Stimulated activated CD8-positive, alpha-beta memory T cell treated with anti-CD3 and anti-CD28 coated beads, Interleukin-12 subunit alpha, Interleukin-12 subunit beta, amount 100 ng/mL, for 24 hours (primary cell): Measurements from ENCODE around the gene LSAMP.

Experiments
- DNase-seq: peaks from one replicate; pipeline ENCODE4 v3.0.0-alpha.2; 2020; ENCODE audit errors: extremely low read depth

Gene LSAMP

DNA sequence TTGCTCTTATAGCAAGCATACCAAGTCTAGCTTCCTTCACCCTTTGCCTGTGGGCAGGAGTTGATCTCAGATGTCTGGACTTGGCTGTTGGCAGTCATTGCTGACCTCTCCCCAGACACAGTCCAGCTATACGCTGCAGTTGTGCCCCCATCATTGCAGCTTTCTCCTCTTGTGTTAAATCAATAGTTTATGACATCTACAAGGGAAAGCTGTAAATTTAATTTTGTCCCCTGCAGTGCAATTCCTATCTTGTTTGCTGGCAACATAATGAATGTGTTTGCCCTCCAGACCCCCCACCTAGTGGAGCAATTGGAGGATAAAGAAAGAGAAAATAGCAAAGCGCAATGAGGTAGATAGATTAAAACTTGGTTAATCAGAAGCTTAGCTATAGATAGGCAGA, 280.2 kb downstream of the LSAMP start:
- DNase-seq = no peak

GRCh38 chr3:116164039-116164438, 281.2 kb downstream of the LSAMP start:
- no peak for DNase-seq

GRCh38 chr3:116161575-116162525, 283.4 kb downstream of the LSAMP start:
- DNase-seq = no peak

DNA sequence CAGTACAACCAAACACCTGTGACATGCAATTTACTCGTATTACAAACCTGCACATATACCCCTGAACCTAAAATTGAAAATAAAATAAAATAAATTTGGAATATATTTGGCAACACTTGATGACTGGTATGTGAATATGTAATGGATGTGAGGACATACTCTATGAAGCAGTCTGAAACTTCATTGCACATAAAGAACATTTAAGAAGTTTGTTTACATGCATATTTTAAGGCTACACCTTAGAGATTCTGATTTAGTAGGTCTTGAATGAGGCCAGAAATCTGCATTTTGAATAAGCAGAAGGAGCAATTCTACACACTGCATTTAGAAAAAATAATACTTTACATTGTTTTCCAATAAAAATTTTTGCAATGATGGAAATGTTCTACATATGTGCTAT, 284.7 kb downstream of the LSAMP start:
- no peak for DNase-seq

GRCh38 chr3:116155841-116156240, 289.4 kb downstream of the LSAMP start:
- DNase-seq = no peak

DNA sequence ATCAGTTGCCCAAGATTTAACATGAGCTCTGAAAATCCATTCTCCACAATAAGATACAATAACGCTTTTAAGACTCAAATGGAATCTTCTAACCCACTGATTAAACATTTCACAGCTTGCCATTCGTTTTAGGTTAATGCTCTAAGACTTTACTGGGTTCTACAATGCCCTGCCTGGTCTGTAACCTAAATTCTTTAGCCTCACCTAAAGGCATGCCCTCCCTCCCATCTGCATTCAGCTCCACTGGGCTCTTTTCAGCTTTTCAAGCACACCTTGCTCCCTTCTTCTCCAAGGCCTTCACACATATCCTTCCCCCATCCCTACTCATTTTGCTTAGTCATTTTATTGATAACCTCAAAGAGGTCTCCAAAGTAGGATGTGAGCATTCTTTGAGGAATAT, 290.9 kb downstream of the LSAMP start:
- no peak for DNase-seq

GRCh38 chr3:116153174-116153573, 292.1 kb downstream of the LSAMP start:
- DNase-seq = no peak

GRCh38 chr3:116150655-116151167, 294.6 kb downstream of the LSAMP start:
- DNase-seq = no peak

DNA sequence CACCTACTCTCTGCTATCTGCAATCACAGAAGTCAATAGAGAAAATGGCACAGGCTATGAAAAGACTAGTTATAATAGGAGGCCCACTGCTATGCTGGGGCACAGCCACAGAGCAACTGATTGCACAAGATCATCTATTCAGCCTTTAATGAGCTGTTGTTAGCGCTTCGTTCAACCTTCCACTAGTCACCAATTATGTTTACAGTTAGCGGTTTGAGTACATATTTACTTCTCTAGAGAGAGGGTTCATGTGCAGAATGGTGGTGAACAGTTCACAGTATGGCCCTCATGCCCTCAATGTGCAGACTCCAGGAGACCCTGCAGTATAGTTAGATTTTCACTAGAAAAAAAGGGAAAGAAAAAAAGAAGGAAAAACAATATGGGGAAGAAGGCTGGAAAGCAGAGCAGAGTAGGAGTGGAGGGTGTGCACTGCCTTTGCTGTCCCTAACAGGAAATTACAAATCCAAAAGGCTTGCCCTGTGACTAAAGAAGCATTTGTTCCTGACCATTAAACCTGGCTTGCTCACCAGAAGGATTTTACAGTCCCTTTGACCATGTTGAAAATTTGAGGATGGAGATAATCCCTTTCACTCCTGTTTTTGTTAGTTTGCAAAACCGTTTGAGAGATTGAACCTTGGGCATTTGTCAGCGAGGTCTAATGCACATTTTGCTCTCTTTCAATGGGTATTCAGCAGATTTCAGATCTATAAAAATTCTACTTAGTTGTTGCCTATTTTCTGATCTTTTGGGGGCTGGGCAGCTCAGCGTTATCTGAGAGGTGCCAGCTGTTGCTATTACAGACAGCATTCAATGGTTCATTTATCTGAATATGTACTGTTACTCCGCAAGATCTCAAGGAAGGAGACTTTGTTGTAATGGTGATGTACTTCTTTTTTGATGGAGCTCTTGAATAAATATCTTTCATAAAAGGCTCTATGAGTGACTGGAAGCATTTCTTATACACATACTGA, 296.1 kb downstream of the LSAMP start:
- DNase-seq = no peak

- no peak for DNase-seq
Observed at GRCh38 chr3:116145613-116146012, 299.7 kb downstream of the LSAMP start.

- no peak for DNase-seq
Observed at GRCh38 chr3:116141724-116142123, 303.6 kb downstream of the LSAMP start.

- no peak for DNase-seq
Observed at GRCh38 chr3:116140100-116140689, 305.1 kb downstream of the LSAMP start.

DNA sequence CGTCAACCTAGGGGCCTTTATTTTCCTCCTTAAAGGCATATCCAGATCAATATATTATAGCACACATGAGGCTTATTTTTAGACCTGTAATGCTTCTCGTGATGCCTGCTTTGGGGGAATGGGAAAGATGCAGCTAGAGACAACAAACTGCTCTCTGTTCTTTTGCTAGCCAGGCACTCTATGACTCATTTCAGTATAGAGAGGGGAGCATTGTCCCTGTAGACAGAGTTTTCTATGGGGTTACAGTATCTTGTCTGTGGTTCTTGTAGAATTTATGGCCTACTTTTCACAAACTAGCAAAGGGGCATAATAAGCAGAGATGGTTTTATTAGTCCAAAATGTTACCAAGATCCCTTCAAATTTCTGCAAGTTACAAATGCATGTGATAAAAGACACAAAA, 305.6 kb downstream of the LSAMP start:
- no peak for DNase-seq

DNA sequence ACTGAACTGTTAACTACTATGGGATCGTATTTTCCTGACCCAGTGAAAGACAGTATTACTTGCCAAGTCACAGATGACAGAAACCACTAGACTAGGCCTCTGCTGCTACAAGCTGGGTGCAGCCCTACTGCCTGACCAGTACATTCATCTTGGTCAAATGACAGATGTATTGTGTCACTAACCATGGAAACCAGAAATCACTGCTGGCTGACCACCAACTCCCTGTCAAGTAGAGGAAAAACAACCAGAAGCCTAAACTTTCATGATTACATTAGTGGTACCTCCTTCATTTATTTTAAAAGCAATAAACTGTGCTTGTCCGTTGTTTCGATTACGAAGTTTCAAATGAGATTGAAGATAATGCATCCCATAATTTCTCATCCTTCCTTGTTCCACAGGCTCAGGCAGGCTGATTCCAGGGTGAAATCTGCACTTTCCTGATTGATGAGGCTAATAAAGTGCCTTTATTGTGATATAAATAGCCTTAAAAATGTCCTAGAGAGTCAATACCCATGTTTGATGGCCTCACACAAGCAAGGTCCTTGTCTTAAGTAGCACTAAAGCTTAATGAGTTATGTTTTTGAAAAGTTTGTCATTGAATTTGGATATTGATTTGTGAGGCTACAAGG, 309.7 kb downstream of the LSAMP start:
- DNase-seq = no peak

DNA sequence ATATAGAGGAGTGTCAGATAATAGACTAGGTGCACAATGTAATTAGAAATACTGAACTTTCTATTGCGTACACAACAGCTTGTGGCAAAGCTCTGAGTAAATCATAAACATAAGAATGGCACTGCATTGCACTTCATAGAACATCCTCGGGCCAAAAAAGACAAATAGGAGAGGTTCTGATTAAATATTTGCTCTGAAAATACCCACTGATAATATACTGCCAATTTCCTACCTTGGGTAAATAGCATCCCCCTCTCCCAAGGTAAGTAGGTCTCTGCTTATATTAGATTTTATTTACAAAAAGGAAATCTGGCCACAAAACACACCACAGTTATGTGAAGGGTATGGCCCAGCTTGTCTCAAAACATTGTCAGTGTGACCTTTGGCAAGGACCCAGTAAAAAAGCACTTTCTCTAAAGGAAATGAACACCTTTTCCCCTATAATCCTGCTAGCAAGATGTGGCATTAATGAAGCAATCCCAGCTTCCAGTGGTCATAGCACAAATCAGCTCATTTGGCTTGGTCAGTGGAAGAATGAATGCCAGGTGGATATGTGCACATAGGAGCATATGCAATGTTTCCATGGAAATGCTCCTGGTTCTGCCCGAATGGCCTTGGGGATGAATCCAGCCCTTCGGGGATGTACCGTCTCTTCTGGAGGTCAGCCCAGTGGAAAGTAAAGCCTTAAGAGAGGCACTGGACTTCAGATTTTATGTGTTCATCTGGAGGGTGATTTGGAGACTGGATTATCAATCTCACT, 315.9 kb downstream of the LSAMP start:
- DNase-seq = no peak

- DNase-seq = no peak
Observed at GRCh38 chr3:116127464-116127863, 317.8 kb downstream of the LSAMP start.

- no peak for DNase-seq
Observed at GRCh38 chr3:116124166-116124565, 321.1 kb downstream of the LSAMP start.

GRCh38 chr3:116118475-116119169, 326.7 kb downstream of the LSAMP start:
- DNase-seq = no peak

DNA sequence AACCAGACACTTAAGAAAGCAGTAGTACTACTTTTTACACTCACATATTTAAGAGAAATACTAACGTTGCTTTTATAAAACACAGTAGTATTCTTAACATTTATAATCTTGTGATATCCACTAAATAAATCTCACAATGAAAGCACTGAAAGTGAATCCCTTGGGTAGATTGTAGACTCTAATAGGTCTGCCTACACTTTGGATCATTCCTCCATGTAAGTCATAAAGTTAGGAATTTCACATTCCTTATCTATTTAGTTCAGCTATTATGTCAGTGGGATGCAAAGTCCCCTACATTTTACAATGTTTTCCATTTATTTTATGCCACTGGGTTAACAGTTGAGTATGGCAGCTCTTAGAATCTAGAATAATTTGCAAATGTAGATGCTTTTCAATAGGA, 330.7 kb downstream of the LSAMP start:
- DNase-seq = no peak

GRCh38 chr3:116112696-116113095, 332.6 kb downstream of the LSAMP start:
- no peak for DNase-seq
